SHP77 (cell line): ENCODE results near the gene PSMG4.

Experiments
- DNase-seq, 2 experiments: peaks; one replicate each; lab custom pipeline; 2025; lab: John Stamatoyannopoulos, UW

The PSMG4 gene

DNA sequence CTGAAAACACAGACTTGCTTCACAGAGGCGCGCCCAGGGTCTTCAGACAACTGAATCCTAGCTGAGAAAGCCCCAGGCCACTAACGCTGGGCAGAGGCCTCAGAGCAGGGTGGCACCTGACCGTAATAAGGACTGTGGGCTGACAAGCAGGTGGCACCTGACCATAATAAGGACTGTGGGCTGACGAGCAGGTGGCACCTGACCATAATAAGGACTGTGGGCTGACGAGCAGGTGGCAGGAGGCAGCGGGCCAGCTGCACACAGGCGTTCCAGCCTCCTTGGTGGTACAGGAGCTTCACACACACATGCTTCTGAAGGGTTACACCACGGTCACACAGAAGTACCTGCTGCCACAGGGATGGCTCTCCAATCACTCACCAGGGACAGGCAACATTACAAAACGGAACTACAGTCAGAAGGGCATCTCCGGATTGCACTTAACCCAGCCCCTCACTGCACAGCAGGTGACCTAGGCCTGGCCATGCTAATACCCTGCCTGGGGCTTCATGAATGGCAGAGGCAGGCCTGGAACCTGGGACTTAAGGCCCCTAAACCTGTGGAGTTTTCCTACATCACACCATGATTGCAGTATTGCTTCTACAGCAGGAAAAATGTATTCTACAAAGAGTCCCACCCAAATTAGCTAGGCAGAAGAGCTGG, 50.8 kb downstream of the PSMG4 start:
- peak; percentile 81 to 91 for DNase-seq

GRCh38 chr6:3310051-3310448, 51.3 kb downstream of the PSMG4 start:
- no peak for DNase-seq

DNA sequence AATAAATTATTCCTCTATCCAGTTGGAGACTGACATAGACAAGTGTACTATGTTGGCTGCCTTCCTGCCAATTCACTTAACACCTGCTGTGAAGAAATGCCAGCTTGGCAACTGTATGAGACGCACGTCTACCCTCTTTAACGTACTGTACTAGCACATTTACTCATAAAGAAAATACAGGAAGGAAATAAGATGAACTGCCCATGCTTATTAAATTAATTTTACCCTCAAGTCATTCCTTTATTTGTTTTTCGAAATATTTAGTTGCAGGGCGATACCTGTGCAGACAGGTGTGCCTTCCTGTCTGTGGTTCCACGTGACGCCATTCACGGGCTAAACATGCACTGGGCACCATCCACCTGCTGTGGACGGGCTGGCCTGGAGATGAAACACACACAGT, 52.0 kb downstream of the PSMG4 start:
- no peak for DNase-seq

DNA sequence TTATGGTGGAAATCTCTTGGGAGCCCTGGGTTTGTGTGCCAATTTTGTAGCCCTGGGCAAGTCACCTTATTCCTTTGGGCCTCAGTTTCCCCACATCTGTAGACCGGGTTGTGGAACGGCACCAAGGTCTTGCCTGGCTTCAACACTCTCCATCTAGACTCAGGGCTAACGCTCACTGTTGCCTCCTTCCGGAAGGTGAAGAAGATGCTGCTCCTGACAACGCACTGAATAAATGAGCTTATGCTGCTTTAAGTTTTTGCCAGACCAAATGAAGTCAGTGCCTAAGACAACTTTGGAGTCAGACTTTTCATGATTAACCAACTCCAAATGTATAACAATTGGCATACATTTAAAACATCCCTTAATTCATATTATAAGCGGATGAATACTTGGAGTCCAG, 53.1 kb downstream of the PSMG4 start:
- DNase-seq = no peak

DNA sequence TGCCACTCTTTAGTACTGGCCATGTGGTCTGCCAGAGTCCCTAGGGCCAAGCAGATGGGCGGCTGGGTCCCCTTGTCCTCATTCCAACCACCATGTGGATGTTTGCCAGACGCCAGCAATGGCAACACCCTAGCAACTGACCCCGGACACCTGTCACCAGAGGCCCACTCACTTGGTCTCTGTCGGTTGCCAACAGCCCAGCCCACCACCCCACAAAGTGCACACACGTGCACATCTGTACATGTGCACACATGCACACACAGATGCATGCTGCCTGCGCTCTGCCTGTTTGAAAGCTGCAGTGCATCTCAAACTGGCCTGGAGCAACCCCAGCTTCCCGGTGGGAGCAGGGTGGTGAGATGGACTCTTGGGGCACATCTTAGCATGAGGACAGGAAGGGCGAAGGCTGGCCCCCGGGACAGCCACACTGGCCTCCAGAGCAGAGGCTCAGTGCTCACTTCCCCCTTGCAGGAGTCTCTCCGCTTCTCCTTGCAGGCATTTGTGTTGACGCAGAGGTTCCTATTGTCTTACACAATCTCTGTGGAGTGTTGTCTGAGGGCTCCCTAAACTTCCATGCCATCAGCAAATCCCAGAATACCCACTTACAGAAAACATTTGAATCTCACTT, 54.0 kb downstream of the PSMG4 start:
- no peak for DNase-seq

DNA sequence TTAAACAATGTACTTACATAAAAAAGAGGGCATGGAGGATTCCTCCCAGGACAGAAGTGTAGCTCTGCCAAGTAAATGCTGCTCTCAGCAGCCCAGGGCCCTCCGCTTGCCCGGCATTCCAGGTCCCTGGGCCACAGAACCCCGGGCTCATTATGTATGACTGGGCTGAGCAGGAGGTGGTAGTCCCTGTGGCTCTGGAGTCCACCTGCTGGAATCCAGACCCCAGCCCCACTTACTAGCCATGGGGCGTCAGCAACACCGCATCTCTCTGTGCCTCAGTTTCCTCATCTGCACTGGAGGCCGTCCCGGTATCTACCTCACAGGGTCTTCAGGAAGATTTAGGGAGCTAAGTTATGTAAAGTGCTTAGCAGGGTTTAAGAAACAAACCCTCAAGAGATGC, 55.4 kb downstream of the PSMG4 start:
- no peak for DNase-seq

GRCh38 chr6:3314621-3315467, 56.1 kb downstream of the PSMG4 start:
- DNase-seq = no peak

- DNase-seq = no peak
Observed at GRCh38 chr6:3315841-3316240, 57.1 kb downstream of the PSMG4 start.

- no peak for DNase-seq
Observed at GRCh38 chr6:3316331-3316730, 57.6 kb downstream of the PSMG4 start.

GRCh38 chr6:3316818-3317217, 58.1 kb downstream of the PSMG4 start:
- no peak for DNase-seq
